Measurements from ENCODE around the gene TP53AIP1.

Gene TP53AIP1

DNA sequence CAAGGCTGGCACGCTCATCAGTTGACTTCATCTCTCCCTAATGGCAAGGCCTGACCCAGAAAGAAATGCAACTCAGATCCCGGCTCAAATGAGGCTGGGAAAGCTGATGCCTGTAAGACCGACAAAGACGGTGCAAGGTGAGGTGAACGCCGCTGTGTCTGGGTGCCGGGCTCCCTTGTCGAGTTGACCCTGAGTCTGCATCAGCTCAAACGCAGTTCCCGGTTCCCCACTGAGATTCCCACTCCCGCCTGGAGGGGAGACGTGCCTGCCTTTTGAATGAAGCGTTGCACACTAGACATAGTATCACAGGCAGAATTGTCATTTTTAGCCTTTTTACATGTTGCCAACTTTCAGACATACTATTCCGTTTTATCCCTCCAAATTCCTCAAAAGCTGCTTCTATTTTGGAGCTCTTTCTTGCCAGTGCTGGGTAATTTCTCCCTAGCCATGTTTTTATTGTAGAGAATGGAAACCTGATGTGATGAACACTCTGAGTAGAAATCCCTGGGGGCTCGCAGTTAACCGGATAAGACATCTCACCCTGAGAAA lies 831 bp upstream of the TP53AIP1 start:
- TF ChIP-seq, protein P1, sequence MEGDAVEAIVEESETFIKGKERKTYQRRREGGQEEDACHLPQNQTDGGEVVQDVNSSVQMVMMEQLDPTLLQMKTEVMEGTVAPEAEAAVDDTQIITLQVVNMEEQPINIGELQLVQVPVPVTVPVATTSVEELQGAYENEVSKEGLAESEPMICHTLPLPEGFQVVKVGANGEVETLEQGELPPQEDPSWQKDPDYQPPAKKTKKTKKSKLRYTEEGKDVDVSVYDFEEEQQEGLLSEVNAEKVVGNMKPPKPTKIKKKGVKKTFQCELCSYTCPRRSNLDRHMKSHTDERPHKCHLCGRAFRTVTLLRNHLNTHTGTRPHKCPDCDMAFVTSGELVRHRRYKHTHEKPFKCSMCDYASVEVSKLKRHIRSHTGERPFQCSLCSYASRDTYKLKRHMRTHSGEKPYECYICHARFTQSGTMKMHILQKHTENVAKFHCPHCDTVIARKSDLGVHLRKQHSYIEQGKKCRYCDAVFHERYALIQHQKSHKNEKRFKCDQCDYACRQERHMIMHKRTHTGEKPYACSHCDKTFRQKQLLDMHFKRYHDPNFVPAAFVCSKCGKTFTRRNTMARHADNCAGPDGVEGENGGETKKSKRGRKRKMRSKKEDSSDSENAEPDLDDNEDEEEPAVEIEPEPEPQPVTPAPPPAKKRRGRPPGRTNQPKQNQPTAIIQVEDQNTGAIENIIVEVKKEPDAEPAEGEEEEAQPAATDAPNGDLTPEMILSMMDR (IDR thresholded peaks at IDR 0.05; ENCODE audit: low read depth, low read length), result no peak
- H3K4me3 ChIP-seq (ENCODE audit: low read depth, low read length), result no peak overlapping the region

DNA sequence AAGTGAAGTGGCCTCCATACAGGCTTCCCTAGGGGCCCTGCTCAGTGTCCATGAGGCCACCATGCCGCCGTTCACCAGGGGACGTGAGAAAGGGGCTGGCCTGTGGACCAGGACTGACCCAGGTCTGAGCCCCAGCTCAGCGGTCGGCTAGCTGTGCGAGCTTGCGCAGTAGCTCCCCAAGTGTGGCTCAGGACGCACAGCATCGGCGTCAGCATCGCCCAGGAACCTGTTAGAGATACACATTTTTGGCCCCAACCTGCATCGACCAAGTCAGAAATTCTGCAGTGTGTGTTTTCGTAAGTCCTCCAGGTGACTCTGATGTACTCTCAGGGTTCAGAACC lies 429 bp downstream of the TP53AIP1 start:
- TF ChIP-seq, protein P1 (IDR thresholded peaks at IDR 0.05; ENCODE audit: low read depth, low read length), result no peak
- H3K4me3 ChIP-seq (ENCODE audit: low read depth, low read length), result no peak overlapping the region

DNA sequence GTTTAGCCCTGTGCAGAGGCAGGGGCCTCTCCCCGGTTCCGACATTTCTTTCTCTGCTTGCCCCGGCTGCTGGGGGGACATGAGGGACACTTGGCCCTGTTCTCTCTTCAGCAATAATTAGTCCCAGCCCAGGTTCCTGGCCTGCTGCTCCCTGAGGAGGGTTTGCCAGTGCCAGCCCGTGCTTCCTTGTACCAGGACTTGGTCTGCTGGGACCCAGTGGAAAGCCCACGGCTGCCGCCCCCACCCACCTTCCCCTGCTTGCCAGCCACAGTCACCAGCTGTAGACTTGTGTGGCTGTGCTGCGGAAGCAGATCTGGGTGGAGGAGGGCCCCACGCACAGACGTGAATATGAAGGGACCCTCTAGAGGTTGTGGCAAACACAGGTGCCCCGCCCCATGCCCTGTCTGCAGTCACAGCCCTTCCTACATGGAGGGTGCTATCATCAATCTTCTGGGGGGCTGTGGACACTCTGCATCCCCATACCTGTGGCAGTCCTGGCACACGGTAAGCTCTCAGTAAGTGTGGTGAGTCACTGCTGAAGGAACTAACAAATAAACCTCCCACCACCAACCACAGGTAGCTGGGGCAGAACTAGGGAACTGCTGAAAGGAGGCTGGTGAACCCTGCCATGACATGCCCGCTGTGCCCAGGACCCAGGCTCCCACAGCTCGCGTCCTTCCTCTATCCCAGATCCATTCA lies 949 bp downstream of the TP53AIP1 start:
- TF ChIP-seq, protein P1 (IDR thresholded peaks at IDR 0.05; ENCODE audit: low read depth, low read length), result no peak
- H3K4me3 ChIP-seq (ENCODE audit: low read depth, low read length), result no peak overlapping the region

DNA sequence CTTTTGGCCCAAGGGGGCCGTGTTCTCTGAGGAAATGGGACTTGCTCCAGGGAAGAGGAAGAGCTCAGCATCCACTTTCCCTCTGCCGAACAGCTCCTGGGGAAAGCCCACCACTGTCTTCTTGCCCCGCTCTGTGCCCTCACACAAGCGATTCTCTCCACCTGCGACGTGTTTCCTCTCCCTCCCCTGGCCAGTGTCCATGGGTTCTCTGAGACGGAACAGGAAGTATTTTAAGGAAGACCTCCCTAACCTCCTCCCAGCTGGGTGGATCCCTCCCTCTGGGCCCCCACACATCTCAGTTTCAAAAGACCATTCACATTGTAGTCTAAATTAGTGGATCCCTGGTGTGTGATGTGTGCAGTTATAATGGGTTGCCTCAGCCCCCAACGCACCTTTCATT lies 1.6 kb downstream of the TP53AIP1 start:
- TF ChIP-seq, protein P1 (IDR thresholded peaks at IDR 0.05; ENCODE audit: low read depth, low read length), result no peak
- H3K4me3 ChIP-seq (ENCODE audit: low read depth, low read length), result no peak overlapping the region

DNA sequence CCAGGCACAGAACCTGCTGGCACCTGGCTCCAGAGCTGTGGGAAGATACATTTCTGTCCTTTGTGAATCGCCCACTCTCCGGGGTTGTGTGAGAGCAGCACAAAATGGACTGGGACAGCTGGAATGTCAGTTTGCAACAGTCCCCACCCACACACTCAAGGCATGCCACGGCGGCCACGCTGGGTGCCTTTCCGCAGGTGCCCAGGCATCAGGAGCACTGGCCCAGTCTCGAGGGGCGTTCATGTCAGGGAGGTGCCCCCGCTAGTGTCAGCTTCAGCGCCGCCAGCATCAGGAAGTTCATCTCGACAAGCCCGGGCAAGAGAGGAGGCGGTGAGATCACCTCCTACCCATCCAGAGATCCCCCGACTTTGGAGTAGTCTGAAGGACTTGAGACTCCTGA lies 2.1 kb downstream of the TP53AIP1 start:
- TF ChIP-seq, protein P1 (IDR thresholded peaks at IDR 0.05; ENCODE audit: low read depth, low read length), result no peak
- no peak overlapping the region for H3K4me3 ChIP-seq (ENCODE audit: low read depth, low read length)

DNA sequence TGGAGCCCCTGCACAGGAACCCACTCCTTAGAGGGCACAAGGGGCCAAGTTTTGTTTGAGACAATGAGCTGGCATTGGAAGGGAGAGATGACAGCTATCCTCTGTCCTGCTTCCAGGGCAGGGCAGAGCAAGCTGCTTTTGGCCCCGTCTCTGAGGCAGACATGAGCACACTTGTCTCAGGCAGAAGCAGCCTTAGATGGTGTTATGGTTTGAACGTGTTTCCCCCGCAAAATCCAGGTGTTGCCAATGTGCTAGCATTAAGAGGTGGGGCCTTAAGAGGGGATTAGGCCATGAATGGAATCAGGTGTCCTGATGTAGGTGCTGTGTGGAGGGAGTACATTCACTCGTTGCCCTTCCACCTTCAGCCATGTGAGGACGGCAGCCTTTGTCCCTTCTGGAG lies 2.5 kb downstream of the TP53AIP1 start:
- TF ChIP-seq, protein P1 (IDR thresholded peaks at IDR 0.05; ENCODE audit: low read depth, low read length), result no peak
- no peak overlapping the region for H3K4me3 ChIP-seq (ENCODE audit: low read depth, low read length)

DNA sequence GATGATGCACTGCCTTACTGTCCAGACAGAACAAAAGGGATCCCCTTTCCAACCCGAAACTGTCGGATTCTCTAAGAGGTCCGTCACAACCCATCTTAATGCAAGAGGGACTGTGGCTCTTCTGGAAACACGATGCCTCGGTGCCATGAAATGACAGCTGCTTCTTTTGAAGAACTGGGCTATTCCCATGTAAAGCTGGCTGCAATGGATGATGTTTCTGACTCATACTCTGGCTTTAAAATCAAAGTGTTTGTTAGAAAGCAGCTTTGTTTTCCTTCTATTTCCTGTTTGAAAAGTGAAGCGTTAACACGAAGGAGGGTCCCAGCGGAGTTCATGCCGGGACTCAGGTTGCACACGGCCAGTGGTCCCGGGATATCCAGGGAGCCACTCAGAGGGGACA lies 3.1 kb downstream of the TP53AIP1 start:
- TF ChIP-seq, protein P1 (IDR thresholded peaks at IDR 0.05; ENCODE audit: low read depth, low read length), result no peak
- H3K4me3 ChIP-seq (ENCODE audit: low read depth, low read length), result no peak overlapping the region

Data from WI38 (cell line).